GM08714 (cell line): ENCODE results near the gene CDC42BPG.
"Not testable (repeated sequence)": the region's sequence is repeated elsewhere in the genome, so short reads cannot be mapped to it uniquely, and the experiment has no call there.

Experiments used
- H3K4me3 ChIP-seq: fragments of 200-500 bp; sonication (Bioruptor generic); 2 replicates; pipeline ENCODE4 v1.5.1; 2014; ENCODE audit warnings: mild to moderate bottlenecking, low read length, inconsistent platforms
- ZNF274 ChIP-seq: IDR thresholded peaks from 2 replicates; pipeline ENCODE4 v1.6.1; 2012; ENCODE audit warnings: mild to moderate bottlenecking, low read depth, low read length

CDC42BPG gene

GRCh38 chr11:64853709-64854108 lies 9.3 kb upstream of the CDC42BPG start:
- H3K4me3 ChIP-seq, result no peak overlapping the region; the same call in 1 of the 2 replicates
- TF ChIP-seq ZNF274, result no peak

GRCh38 chr11:64852804-64853509 lies 8.5 kb upstream of the CDC42BPG start:
- TF ChIP-seq ZNF274, result no peak
- no peak overlapping the region; the same call in 1 of the 2 replicates for H3K4me3 ChIP-seq

GRCh38 chr11:64851831-64852351 lies 7.4 kb upstream of the CDC42BPG start:
- no peak for TF ChIP-seq ZNF274
- H3K4me3 ChIP-seq, result no peak overlapping the region; the same call in 1 of the 2 replicates

GRCh38 chr11:64850979-64851567 lies 6.6 kb upstream of the CDC42BPG start:
- TF ChIP-seq ZNF274, result no peak
- no peak overlapping the region; the same call in 1 of the 2 replicates for H3K4me3 ChIP-seq

GRCh38 chr11:64849598-64850356 lies 5.3 kb upstream of the CDC42BPG start:
- no peak overlapping the region for H3K4me3 ChIP-seq
- TF ChIP-seq ZNF274, result no peak

- H3K4me3 ChIP-seq, result no peak overlapping the region
- TF ChIP-seq ZNF274, result no peak
Observed at GRCh38 chr11:64848826-64849597, 4.6 kb upstream of the CDC42BPG start.

- no peak for TF ChIP-seq ZNF274
- H3K4me3 ChIP-seq, result no peak overlapping the region
Observed at GRCh38 chr11:64848214-64848825, 3.9 kb upstream of the CDC42BPG start.

- H3K4me3 ChIP-seq, result no peak overlapping the region
- no peak for TF ChIP-seq ZNF274
Observed at GRCh38 chr11:64846998-64847666, 2.7 kb upstream of the CDC42BPG start.

- H3K4me3 ChIP-seq, result not testable (repeated sequence)
Observed at GRCh38 chr11:64845776-64846129, 1.3 kb upstream of the CDC42BPG start.

GRCh38 chr11:64845129-64845775 lies 799 bp upstream of the CDC42BPG start:
- H3K4me3 ChIP-seq, result no peak overlapping the region; the same call in 1 of the 2 replicates
- TF ChIP-seq ZNF274, result no peak

- H3K4me3 ChIP-seq, result no peak overlapping the region; the same call in 1 of the 2 replicates
- TF ChIP-seq ZNF274, result no peak
Observed at GRCh38 chr11:64843686-64844329, 645 bp downstream of the CDC42BPG start.
